HepG2 (cell line): ENCODE measurements around the gene TAF1B. TPM values are rescaled to one million over a fixed set of nuclear protein-coding genes. Genes with fewer than 3 reads are reported as not detected.

Experiments used
- HMGXB3 ChIP-seq: sonication (generic); formaldehyde crosslinking; IDR thresholded peaks from 2 replicates; pipeline ENCODE4 v1.4.0; 2020; ENCODE audit warnings: missing genetic modification reagents, borderline replicate concordance
- MXD1 ChIP-seq: sonication (generic); formaldehyde crosslinking; IDR thresholded peaks from 2 replicates; pipeline ENCODE4 v1.4.0; 2020; ENCODE audit warnings: mild to moderate bottlenecking, missing genetic modification reagents
- PAXIP1 ChIP-seq: sonication (generic); formaldehyde crosslinking; conservative IDR thresholded peaks from 2 replicates; pipeline ENCODE4 v1.4.0; 2020; ENCODE audit warnings: mild to moderate bottlenecking, missing genetic modification reagents, moderate library complexity
- PHF5A ChIP-seq: IDR thresholded peaks from one replicate; pipeline ENCODE4 v1.6.1; 2018; ENCODE audit warnings: low read depth, missing genetic modification reagents; ENCODE audit not compliant: unreplicated experiment
- SMYD3 ChIP-seq: sonication (generic); formaldehyde crosslinking; IDR thresholded peaks from 2 replicates; pipeline ENCODE4 v1.8.1; 2023; ENCODE audit warnings: mild to moderate bottlenecking, missing genetic modification reagents
- SOX6 ChIP-seq, 2 experiments: fragments of 450-650 bp in 1 of 2; sonication (generic) in 1 of 2; formaldehyde crosslinking in 1 of 2; IDR thresholded peaks; 2 replicates each; pipeline versions ENCODE4 v1.4.0 to v1.6.1; 2017 to 2020; ENCODE audit warnings: antibody characterized with exemption in 1 of 2, mild to moderate bottlenecking in 1 of 2, missing genetic modification reagents in 1 of 2
- ZFP62 ChIP-seq: sonication (generic); formaldehyde crosslinking; IDR thresholded peaks from 2 replicates; pipeline ENCODE4 v1.4.0; 2020; ENCODE audit warnings: missing genetic modification reagents
- ZFP82 ChIP-seq: sonication (generic); formaldehyde crosslinking; IDR thresholded peaks from 2 replicates; pipeline ENCODE4 v1.5.1; 2020; ENCODE audit warnings: mild to moderate bottlenecking, missing genetic modification reagents, borderline replicate concordance
- ZNF12 ChIP-seq: sonication (generic); formaldehyde crosslinking; IDR thresholded peaks from 2 replicates; pipeline ENCODE4 v1.5.0; 2020; ENCODE audit warnings: missing genetic modification reagents
- ZNF382 ChIP-seq: sonication (generic); formaldehyde crosslinking; IDR thresholded peaks from 2 replicates; pipeline ENCODE4 v1.5.0; 2020; ENCODE audit warnings: missing genetic modification reagents, mild to moderate bottlenecking, borderline replicate concordance
- ZNF446 ChIP-seq: sonication (generic); formaldehyde crosslinking; IDR thresholded peaks from 2 replicates; pipeline ENCODE4 v1.5.0; 2020; ENCODE audit warnings: mild to moderate bottlenecking, missing genetic modification reagents
- ZNF883 ChIP-seq: sonication (generic); formaldehyde crosslinking; IDR thresholded peaks from 2 replicates; pipeline ENCODE4 v1.5.1; 2020; ENCODE audit warnings: mild to moderate bottlenecking, missing genetic modification reagents; ENCODE audit errors: not compliant biosample characterization
- polyA plus RNA-seq, 8 experiments: library from polyadenylated mRNA; depleted of rRNA in 3 of 8; stranded (reverse) in 7 of 8; unstranded in 1 of 8; fragments of >200 nt; fragmentation: Illumina TruSeq in 4 of 8; extraction: Trizol in 4 of 8; gene quantifications; 2 replicates each; pipeline versions ENCODE4 v1.2.1 to v1.2.3, GENCODE V29; 2011 to 2016; ENCODE audit warnings: low read depth in 4 of 8, missing spikeins in 1 of 8, mixed read lengths in 1 of 8; ENCODE audit not compliant: insufficient read depth in 1 of 8
- total RNA-seq, 5 experiments: library from RNA; depleted of rRNA; stranded (reverse); fragments of >200 nt; fragmentation: Illumina TruSeq; extraction: Trizol; gene quantifications; 2 replicates each; pipeline ENCODE4 v1.2.3, GENCODE V29; 2016; ENCODE audit warnings: low read depth in 1 of 5
- TF ChIP-seq, protein P1 (sequence below): sonication (generic); formaldehyde crosslinking; IDR thresholded peaks from 2 replicates; pipeline ENCODE4 v1.9.0; 2021; ENCODE audit warnings: mild to moderate bottlenecking, missing genetic modification reagents

Gene TAF1B
- total and polyA plus RNA-seq, 2 of the 13 experiments (the other 11 are each of a cell fraction or from before 2014, with no cell fraction given), result 13.3 to 27.7 TPM

DNA sequence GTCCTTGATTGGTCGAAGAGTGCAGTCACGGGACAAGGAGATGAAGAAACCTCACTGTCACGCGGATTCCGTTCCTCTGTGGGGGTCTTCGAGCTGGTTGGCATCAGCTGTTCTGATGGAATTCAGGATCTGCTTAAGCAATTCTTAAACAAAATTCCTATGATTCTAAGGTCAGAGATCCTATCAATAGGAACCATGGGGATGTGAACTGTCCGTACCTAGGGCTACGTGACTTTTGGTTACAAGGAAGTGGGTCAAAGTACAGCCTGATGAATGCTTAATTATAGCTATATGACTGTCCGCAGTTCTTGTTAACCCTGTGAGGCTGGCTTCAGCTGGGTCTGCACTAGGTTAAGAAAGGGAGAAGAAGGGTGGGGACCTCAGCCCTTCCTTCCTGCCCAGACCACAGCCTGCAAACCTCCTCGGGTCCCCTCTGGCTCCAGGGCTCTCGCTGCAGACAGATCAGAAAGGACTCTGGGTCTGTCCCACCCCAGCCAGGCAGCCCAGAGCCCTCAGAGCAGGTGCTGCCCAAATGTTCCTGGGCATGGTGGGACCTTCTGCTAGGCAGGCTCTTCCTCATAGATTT, 44.2 kb upstream of the TAF1B start (continued):
- no peak for TF ChIP-seq ZFP62 (CRISPR knock-in tag)
- TF ChIP-seq ZNF12, result no peak
- peak; percentile 8 for TF ChIP-seq ZNF883 (CRISPR knock-in tag)
- TF ChIP-seq ZNF446 (CRISPR knock-in tag), result peak; percentile 38; the same call in 1 of the 2 replicates
- TF ChIP-seq ZNF382 (CRISPR knock-in tag), result no peak
- TF ChIP-seq ZFP82, result no peak
- TF ChIP-seq SOX6 (IDR thresholded peaks at IDR 0.05), result no peak
- TF ChIP-seq SOX6 (CRISPR knock-in tag; IDR thresholded peaks at IDR 0.05), result peak; percentile 4; the same call in 1 of the 2 replicates
- TF ChIP-seq, protein P1, sequence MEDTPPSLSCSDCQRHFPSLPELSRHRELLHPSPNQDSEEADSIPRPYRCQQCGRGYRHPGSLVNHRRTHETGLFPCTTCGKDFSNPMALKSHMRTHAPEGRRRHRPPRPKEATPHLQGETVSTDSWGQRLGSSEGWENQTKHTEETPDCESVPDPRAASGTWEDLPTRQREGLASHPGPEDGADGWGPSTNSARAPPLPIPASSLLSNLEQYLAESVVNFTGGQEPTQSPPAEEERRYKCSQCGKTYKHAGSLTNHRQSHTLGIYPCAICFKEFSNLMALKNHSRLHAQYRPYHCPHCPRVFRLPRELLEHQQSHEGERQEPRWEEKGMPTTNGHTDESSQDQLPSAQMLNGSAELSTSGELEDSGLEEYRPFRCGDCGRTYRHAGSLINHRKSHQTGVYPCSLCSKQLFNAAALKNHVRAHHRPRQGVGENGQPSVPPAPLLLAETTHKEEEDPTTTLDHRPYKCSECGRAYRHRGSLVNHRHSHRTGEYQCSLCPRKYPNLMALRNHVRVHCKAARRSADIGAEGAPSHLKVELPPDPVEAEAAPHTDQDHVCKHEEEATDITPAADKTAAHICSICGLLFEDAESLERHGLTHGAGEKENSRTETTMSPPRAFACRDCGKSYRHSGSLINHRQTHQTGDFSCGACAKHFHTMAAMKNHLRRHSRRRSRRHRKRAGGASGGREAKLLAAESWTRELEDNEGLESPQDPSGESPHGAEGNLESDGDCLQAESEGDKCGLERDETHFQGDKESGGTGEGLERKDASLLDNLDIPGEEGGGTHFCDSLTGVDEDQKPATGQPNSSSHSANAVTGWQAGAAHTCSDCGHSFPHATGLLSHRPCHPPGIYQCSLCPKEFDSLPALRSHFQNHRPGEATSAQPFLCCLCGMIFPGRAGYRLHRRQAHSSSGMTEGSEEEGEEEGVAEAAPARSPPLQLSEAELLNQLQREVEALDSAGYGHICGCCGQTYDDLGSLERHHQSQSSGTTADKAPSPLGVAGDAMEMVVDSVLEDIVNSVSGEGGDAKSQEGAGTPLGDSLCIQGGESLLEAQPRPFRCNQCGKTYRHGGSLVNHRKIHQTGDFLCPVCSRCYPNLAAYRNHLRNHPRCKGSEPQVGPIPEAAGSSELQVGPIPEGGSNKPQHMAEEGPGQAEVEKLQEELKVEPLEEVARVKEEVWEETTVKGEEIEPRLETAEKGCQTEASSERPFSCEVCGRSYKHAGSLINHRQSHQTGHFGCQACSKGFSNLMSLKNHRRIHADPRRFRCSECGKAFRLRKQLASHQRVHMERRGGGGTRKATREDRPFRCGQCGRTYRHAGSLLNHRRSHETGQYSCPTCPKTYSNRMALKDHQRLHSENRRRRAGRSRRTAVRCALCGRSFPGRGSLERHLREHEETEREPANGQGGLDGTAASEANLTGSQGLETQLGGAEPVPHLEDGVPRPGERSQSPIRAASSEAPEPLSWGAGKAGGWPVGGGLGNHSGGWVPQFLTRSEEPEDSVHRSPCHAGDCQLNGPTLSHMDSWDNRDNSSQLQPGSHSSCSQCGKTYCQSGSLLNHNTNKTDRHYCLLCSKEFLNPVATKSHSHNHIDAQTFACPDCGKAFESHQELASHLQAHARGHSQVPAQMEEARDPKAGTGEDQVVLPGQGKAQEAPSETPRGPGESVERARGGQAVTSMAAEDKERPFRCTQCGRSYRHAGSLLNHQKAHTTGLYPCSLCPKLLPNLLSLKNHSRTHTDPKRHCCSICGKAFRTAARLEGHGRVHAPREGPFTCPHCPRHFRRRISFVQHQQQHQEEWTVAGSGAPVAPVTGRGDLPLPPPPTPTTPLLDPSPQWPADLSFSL, result no peak
- no peak for TF ChIP-seq PHF5A (CRISPR knock-in tag)
- TF ChIP-seq PAXIP1 (CRISPR knock-in tag), result peak; percentile 78
- TF ChIP-seq SMYD3 (CRISPR knock-in tag), result no peak
- no peak for TF ChIP-seq HMGXB3 (CRISPR knock-in tag)
- TF ChIP-seq MXD1 (CRISPR knock-in tag), result no peak
